GM18867 (cell line): ENCODE data around the gene KLRD1.
"Not testable (repeated sequence)": the region's sequence is repeated elsewhere in the genome, so short reads cannot be mapped to it uniquely, and the experiment has no call there.

Source experiments
- ATAC-seq: cut with Tn5 transposase; IDR thresholded peaks from one replicate; pipeline ENCODE4 v1.9.1; 2021; ENCODE audit warnings: mild to moderate bottlenecking, moderate library complexity; ENCODE audit not compliant: unreplicated experiment

The KLRD1 gene

GRCh38 chr12:10367714-10368113 lies 60.0 kb downstream of the KLRD1 start:
- not testable (repeated sequence) for ATAC-seq

DNA sequence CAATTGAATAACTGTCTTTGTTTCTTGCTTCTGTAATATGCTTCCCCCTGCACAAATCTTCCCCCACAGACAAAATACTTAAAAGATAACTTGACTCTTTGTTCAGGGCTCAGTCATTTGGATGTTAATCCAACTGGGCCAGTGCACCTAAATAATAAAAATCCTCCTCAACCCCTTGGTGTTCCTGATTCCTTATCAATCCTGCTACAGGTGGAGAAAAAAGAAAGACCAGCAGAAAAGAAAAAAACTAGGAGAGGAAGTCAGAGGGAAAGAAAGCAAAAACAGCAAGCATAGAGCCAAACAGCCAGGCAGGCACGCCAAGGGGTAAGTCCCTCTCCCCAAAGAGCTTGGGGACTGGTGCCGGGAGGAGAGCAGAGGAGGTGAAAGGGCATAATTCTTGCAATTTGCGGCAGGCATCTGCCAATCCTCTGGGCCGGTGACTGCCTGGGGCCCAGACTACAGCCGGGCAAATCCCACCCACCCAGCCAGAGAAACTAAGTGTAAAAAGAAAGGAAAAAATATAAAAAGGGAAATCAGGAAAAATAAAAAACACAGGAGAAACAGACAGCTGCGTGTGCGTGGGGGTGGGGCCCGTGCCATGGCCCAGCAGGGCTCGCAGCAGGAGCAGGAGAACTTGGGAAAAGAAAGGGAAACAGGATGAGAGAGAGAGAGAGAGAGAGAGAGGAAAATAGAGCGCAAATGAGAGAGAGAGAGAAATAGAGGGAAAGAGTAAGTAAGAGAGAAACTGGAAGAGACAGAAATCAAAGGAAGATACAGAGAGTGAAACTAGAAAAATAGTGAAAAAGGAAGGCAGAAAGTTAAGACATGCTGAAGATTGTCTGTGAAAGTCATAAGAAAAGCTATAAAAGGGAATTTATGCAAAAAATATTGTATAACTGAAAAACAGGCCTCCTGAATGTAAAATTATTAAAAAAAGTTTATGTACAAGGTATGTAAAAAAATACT lies 60.8 kb downstream of the KLRD1 start:
- no peak for ATAC-seq

DNA sequence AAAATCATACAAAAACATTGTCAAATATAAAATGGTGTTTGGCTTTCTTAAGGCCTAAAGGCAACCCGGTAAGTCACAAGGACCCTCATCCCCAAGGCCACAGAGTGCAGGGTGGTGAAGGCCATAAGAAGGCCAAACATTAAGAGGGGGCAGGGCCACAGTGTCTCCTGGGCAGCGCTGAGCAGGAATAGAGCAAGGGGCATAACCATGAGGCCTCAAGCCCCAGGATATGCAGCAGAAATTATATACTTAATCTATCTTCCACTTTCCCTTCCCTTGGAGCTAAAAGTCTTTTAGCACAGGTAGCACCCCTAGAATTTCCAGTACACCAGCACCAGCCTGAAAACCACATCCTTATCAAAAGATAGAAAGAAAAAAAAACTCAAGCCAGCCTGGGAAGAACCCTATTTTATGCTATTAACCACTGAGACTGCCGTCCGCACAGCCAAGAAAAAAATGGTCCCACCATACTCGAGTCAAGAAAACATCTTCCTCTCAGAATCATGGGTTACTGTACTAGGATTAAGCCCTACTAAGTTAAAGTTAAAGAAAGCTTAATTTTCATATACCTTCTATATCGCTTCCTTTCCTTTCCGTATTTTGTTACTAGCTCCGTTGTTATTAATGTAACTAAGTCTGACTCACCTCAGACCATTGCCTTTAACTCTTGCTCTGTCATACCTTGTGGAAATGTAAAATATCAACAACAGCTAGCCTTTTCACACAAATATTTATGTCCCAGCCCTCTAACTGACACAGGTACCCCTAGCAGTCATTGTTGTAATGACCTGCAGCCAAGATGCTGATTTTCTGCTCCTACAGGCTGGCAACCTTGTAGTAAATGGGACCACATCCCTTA lies 62.1 kb downstream of the KLRD1 start:
- ATAC-seq = no peak

DNA sequence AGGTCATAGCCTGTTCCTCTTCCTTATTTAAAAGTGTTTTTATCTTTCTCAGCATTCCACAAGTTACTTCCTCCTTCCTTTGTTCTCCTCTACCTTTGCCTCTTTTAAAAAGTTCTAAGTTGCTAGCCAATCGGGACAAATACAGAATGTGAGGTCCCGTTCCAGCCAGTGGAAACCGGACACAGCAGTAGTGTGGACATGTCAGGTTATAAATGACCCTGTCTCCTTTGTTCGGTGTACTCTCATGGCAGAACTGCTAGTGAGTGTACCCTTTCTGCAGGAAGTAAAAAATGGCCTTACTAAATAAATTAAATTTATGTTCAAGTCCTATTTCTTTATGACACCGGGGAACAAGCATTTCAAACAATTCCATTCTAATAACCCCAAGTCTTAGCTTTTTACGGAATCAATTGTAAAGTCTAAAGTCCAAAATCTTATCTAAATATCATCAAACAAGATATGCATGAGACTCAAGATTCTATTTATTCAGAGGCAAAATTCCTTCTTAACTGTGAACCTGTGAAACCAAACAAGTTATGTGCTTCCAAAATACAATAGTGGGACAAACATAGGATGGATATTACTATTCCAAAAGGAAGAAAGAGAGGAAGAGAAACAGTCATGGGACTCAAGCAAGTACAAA lies 64.3 kb downstream of the KLRD1 start:
- ATAC-seq = not testable (repeated sequence)

DNA sequence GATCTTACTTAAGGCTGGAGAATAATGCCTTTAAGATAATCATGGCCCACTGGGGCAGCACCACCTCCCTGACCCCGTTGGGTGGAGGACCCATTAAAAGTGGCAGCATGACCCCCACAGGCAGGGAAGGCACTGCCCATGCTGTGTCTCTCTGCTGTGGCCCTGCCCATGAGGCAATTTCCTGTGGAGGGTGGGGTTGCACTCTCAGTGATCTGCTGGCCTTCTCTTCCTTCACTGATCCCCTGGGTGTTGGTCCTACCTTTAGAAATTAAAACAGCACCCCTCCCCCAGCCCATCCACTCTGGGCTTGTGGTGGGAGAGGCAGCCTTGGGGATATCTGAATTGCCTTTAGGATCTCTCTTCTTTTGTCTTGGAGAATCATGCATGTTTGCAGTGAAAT lies 64.9 kb downstream of the KLRD1 start:
- no peak for ATAC-seq

GRCh38 chr12:10374624-10375018 lies 67.0 kb downstream of the KLRD1 start:
- ATAC-seq = no peak

DNA sequence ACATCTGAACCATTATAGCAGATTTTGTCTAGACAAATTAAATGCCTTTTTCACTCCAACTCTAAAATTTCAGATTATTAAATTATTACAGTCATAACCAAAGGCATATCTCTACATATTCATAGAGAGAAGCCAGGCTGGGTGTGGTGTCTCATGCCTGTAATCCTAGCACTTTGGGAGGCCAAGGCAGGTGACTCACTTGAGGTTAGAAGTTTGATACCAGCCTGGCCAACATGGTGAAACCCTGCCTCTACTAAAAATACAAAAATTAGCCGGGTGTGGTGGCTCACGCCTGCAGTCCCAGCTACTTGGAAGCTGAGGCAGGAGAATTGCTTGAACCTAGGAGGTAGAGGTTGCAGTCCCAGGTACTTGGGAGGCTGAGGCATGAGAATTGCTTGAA lies 71.1 kb downstream of the KLRD1 start:
- ATAC-seq = not testable (repeated sequence)
